ENCODE data around the gene CDH4.

Gene CDH4

GRCh38 chr20:61293951-61294350 is 41.9 kb downstream of the CDH4 start:
- Histone ChIP-seq H3K27me3 (ENCODE audit: control insufficient read depth, insufficient read depth, low read length) (no peaks in the 10 kb centered on the region), H3K36me3 (ENCODE audit: control insufficient read depth, insufficient read depth, low read length) (no peaks in the 10 kb centered on the region), H3K4me1 (ENCODE audit: control insufficient read depth, insufficient read depth, low read length) (no peaks in the 10 kb centered on the region), H3K9me3 (ENCODE audit: control insufficient read depth, insufficient read depth, low read length) (no peaks in the 10 kb centered on the region), H3K27ac (ENCODE audit: low read depth, low read length) (no peak overlapping the region), H3K9ac (ENCODE audit: low read depth, low read length) (no peak overlapping the region), H3K4me3 (ENCODE audit: low read depth, low read length) (no peak overlapping the region)

GRCh38 chr20:61295249-61295648 is 43.2 kb downstream of the CDH4 start:
- Histone ChIP-seq H3K27me3 (ENCODE audit: control insufficient read depth, insufficient read depth, low read length) (no peaks in the 10 kb centered on the region), H3K9ac (ENCODE audit: low read depth, low read length) (no peak overlapping the region), H3K27ac (ENCODE audit: low read depth, low read length) (no peak overlapping the region), H3K36me3 (ENCODE audit: control insufficient read depth, insufficient read depth, low read length) (no peaks in the 10 kb centered on the region), H3K9me3 (ENCODE audit: control insufficient read depth, insufficient read depth, low read length) (no peaks in the 10 kb centered on the region), H3K4me3 (ENCODE audit: low read depth, low read length) (no peak overlapping the region), H3K4me1 (ENCODE audit: control insufficient read depth, insufficient read depth, low read length) (no peaks in the 10 kb centered on the region)

GRCh38 chr20:61295682-61296628 is 43.9 kb downstream of the CDH4 start:
- H3K36me3 ChIP-seq (ENCODE audit: control insufficient read depth, insufficient read depth, low read length): no peaks in the 10 kb centered on the region
- H3K9me3 ChIP-seq (ENCODE audit: control insufficient read depth, insufficient read depth, low read length): no peaks in the 10 kb centered on the region
- H3K27ac ChIP-seq (ENCODE audit: low read depth, low read length): no peak overlapping the region
- no peaks in the 10 kb centered on the region for H3K27me3 ChIP-seq (ENCODE audit: control insufficient read depth, insufficient read depth, low read length)
- no peak overlapping the region for H3K9ac ChIP-seq (ENCODE audit: low read depth, low read length)
- H3K4me1 ChIP-seq (ENCODE audit: control insufficient read depth, insufficient read depth, low read length): no peaks in the 10 kb centered on the region
- H3K4me3 ChIP-seq (ENCODE audit: low read depth, low read length): no peak overlapping the region

- Histone ChIP-seq H3K27ac (ENCODE audit: low read depth, low read length) (no peak overlapping the region), H3K9me3 (ENCODE audit: control insufficient read depth, insufficient read depth, low read length) (no peaks in the 10 kb centered on the region), H3K36me3 (ENCODE audit: control insufficient read depth, insufficient read depth, low read length) (no peaks in the 10 kb centered on the region), H3K9ac (ENCODE audit: low read depth, low read length) (no peak overlapping the region), H3K4me1 (ENCODE audit: control insufficient read depth, insufficient read depth, low read length) (no peaks in the 10 kb centered on the region), H3K4me3 (ENCODE audit: low read depth, low read length) (no peak overlapping the region), H3K27me3 (ENCODE audit: control insufficient read depth, insufficient read depth, low read length) (no peaks in the 10 kb centered on the region)
Measured at GRCh38 chr20:61296629-61297019, 44.6 kb downstream of the CDH4 start.

- Histone ChIP-seq H3K27me3 (ENCODE audit: control insufficient read depth, insufficient read depth, low read length) (no peaks in the 10 kb centered on the region), H3K27ac (ENCODE audit: low read depth, low read length) (no peak overlapping the region), H3K4me1 (ENCODE audit: control insufficient read depth, insufficient read depth, low read length) (no peaks in the 10 kb centered on the region), H3K9me3 (ENCODE audit: control insufficient read depth, insufficient read depth, low read length) (no peaks in the 10 kb centered on the region), H3K9ac (ENCODE audit: low read depth, low read length) (no peak overlapping the region), H3K4me3 (ENCODE audit: low read depth, low read length) (no peak overlapping the region), H3K36me3 (ENCODE audit: control insufficient read depth, insufficient read depth, low read length) (no peaks in the 10 kb centered on the region)
Measured at GRCh38 chr20:61297491-61297890, 45.4 kb downstream of the CDH4 start.

GRCh38 chr20:61297986-61298385 is 45.9 kb downstream of the CDH4 start:
- Histone ChIP-seq H3K36me3 (ENCODE audit: control insufficient read depth, insufficient read depth, low read length) (no peaks in the 10 kb centered on the region), H3K27ac (ENCODE audit: low read depth, low read length) (no peak overlapping the region), H3K9ac (ENCODE audit: low read depth, low read length) (no peak overlapping the region), H3K27me3 (ENCODE audit: control insufficient read depth, insufficient read depth, low read length) (no peaks in the 10 kb centered on the region), H3K4me3 (ENCODE audit: low read depth, low read length) (no peak overlapping the region), H3K9me3 (ENCODE audit: control insufficient read depth, insufficient read depth, low read length) (no peaks in the 10 kb centered on the region), H3K4me1 (ENCODE audit: control insufficient read depth, insufficient read depth, low read length) (no peaks in the 10 kb centered on the region)

GRCh38 chr20:61298661-61299060 is 46.6 kb downstream of the CDH4 start:
- Histone ChIP-seq H3K4me1 (ENCODE audit: control insufficient read depth, insufficient read depth, low read length) (no peaks in the 10 kb centered on the region), H3K36me3 (ENCODE audit: control insufficient read depth, insufficient read depth, low read length) (no peaks in the 10 kb centered on the region), H3K9me3 (ENCODE audit: control insufficient read depth, insufficient read depth, low read length) (no peaks in the 10 kb centered on the region), H3K27me3 (ENCODE audit: control insufficient read depth, insufficient read depth, low read length) (no peaks in the 10 kb centered on the region), H3K9ac (ENCODE audit: low read depth, low read length) (no peak overlapping the region), H3K27ac (ENCODE audit: low read depth, low read length) (no peak overlapping the region), H3K4me3 (ENCODE audit: low read depth, low read length) (no peak overlapping the region)

GRCh38 chr20:61299104-61299503 is 47.0 kb downstream of the CDH4 start:
- no peaks in the 10 kb centered on the region for H3K27me3 ChIP-seq (ENCODE audit: control insufficient read depth, insufficient read depth, low read length)

GRCh38 chr20:61299618-61300017 is 47.6 kb downstream of the CDH4 start:
- Histone ChIP-seq H3K36me3 (ENCODE audit: control insufficient read depth, insufficient read depth, low read length) (no peaks in the 10 kb centered on the region), H3K27me3 (ENCODE audit: control insufficient read depth, insufficient read depth, low read length) (no peaks in the 10 kb centered on the region), H3K4me1 (ENCODE audit: control insufficient read depth, insufficient read depth, low read length) (no peaks in the 10 kb centered on the region), H3K27ac (ENCODE audit: low read depth, low read length) (no peak overlapping the region), H3K4me3 (ENCODE audit: low read depth, low read length) (no peak overlapping the region), H3K9me3 (ENCODE audit: control insufficient read depth, insufficient read depth, low read length) (no peaks in the 10 kb centered on the region), H3K9ac (ENCODE audit: low read depth, low read length) (no peak overlapping the region)

More at GRCh38 chr20:61299104-61299503, 47.0 kb downstream of the CDH4 start:
- H3K36me3 ChIP-seq (ENCODE audit: control insufficient read depth, insufficient read depth, low read length): no peaks in the 10 kb centered on the region
- no peak overlapping the region for H3K27ac ChIP-seq (ENCODE audit: low read depth, low read length)
- no peaks in the 10 kb centered on the region for H3K9me3 ChIP-seq (ENCODE audit: control insufficient read depth, insufficient read depth, low read length)
- no peak overlapping the region for H3K4me3 ChIP-seq (ENCODE audit: low read depth, low read length)
- no peak overlapping the region for H3K9ac ChIP-seq (ENCODE audit: low read depth, low read length)
- H3K4me1 ChIP-seq (ENCODE audit: control insufficient read depth, insufficient read depth, low read length): no peaks in the 10 kb centered on the region

- Histone ChIP-seq H3K4me3 (ENCODE audit: low read depth, low read length) (no peak overlapping the region), H3K27me3 (ENCODE audit: control insufficient read depth, insufficient read depth, low read length) (no peaks in the 10 kb centered on the region), H3K36me3 (ENCODE audit: control insufficient read depth, insufficient read depth, low read length) (no peaks in the 10 kb centered on the region), H3K4me1 (ENCODE audit: control insufficient read depth, insufficient read depth, low read length) (no peaks in the 10 kb centered on the region), H3K9ac (ENCODE audit: low read depth, low read length) (no peak overlapping the region), H3K27ac (ENCODE audit: low read depth, low read length) (no peak overlapping the region), H3K9me3 (ENCODE audit: control insufficient read depth, insufficient read depth, low read length) (no peaks in the 10 kb centered on the region)
Measured at GRCh38 chr20:61300293-61300692, 48.2 kb downstream of the CDH4 start.

- H3K27ac ChIP-seq (ENCODE audit: low read depth, low read length): no peak overlapping the region
- H3K9ac ChIP-seq (ENCODE audit: low read depth, low read length): no peak overlapping the region
- no peak overlapping the region for H3K4me3 ChIP-seq (ENCODE audit: low read depth, low read length)
- no peaks in the 10 kb centered on the region for H3K9me3 ChIP-seq (ENCODE audit: control insufficient read depth, insufficient read depth, low read length)
- H3K36me3 ChIP-seq (ENCODE audit: control insufficient read depth, insufficient read depth, low read length): no peaks in the 10 kb centered on the region
- no peaks in the 10 kb centered on the region for H3K27me3 ChIP-seq (ENCODE audit: control insufficient read depth, insufficient read depth, low read length)
- peaks cover 3% of the 10 kb centered on the region; the same call in 1 of the 2 replicates for H3K4me1 ChIP-seq (ENCODE audit: control insufficient read depth, insufficient read depth, low read length)
Measured at GRCh38 chr20:61300709-61301108, 48.6 kb downstream of the CDH4 start.
